Adrenal gland (tissue), 12 donors: ENCODE results near the gene EXD2. TPM values are rescaled to one million over a fixed set of nuclear protein-coding genes. Genes with fewer than 3 reads are reported as not detected.
"Not testable (repeated sequence)": the region's sequence is repeated elsewhere in the genome, so short reads cannot be mapped to it uniquely, and the experiment has no call there.

Source experiments
- DNase-seq, 7 donors: peaks; one replicate each; pipeline ENCODE4 v3.0.0-alpha.2; 2019 to 2020
- H3K27ac ChIP-seq, 5 donors: fragments of 200-600 bp; sonication (generic) in 4 of 5; 1 replicate in 3 of 5; 2 replicates in 2 of 5; pipeline versions ENCODE4 v1.5.1 to v1.8.0; 2016 to 2020; ENCODE audit warnings: mild to moderate bottlenecking in 1 of 5
- H3K27me3 ChIP-seq: fragments of 200-600 bp; 2 replicates; pipeline ENCODE4 v1.8.0; 2021
- H3K36me3 ChIP-seq, 2 donors: fragments of 200-600 bp; replicated peaks in 1 of 2; 1 replicate in 1 of 2; 2 replicates in 1 of 2; pipeline versions ENCODE4 v1.5.1 to v1.8.0; 2018 to 2022
- H3K4me1 ChIP-seq, 2 donors: fragments of 200-600 bp; replicated peaks in 1 of 2; 1 replicate in 1 of 2; 2 replicates in 1 of 2; pipeline versions ENCODE4 v1.5.1 to v1.8.0; 2018 to 2021
- H3K4me3 ChIP-seq, 4 donors: fragments of 200-600 bp; sonication (generic) in 3 of 4; one replicate each; pipeline ENCODE4 v1.5.1; 2016 to 2018
- H3K9me3 ChIP-seq, 3 donors: fragments of 200-600 bp; sonication (generic) in 1 of 3; replicated peaks in 1 of 3; 1 replicate in 2 of 3; 2 replicates in 1 of 3; pipeline versions ENCODE4 v1.5.1 to v1.8.0; 2016 to 2021
- CTCF ChIP-seq, 6 experiments: fragments of 450-650 bp in 4 of 6; fragments of 200-600 bp in 2 of 6; sonication (generic) in 1 of 6; IDR thresholded peaks; 1 replicate in 5 of 6; 2 replicates in 1 of 6; pipeline versions ENCODE4 v1.5.1 to v1.8.0; 2016 to 2021; ENCODE audit warnings: antibody characterized with exemption in 6 of 6, mild to moderate bottlenecking in 2 of 6, moderate library complexity in 1 of 6
- POLR2A ChIP-seq, 2 donors: fragments of 450-650 bp; IDR thresholded peaks; one replicate each; pipeline ENCODE4 v1.6.1; 2017; ENCODE audit warnings: antibody characterized with exemption in 2 of 2, mild to moderate bottlenecking in 2 of 2, moderate library complexity in 1 of 2
- WGBS, 4 donors: extraction: QIAGEN DNeasy Blood & Tissue Kit in 2 of 4; methylation state at CpG; one replicate each; pipeline versions ENCODE4 v1.1.5 to v1.1.7; 2013 to 2017; 5-methylcytosine and 5-hydroxymethylcytosine counted together
- intact Hi-C, 2 donors: fragments of 100-400 bp; cut with DNase I; formaldehyde crosslinking; loops; one replicate each; pipeline versions ENCODE4 v1.14.1 to v1.15.0; 2022 to 2023
- polyA plus RNA-seq, 3 donors: library from polyadenylated mRNA; stranded (reverse); fragments of 200-250 nt in 2 of 3; fragments of 350-450 nt in 1 of 3; fragmentation: Illumina TruSeq in 1 of 3; extraction: RNeasy Lipid Tissue Mini Kit (QIAGEN cat#74804) in 1 of 3; gene quantifications; one replicate each; pipeline ENCODE4 v1.2.3, GENCODE V29; 2013 to 2014
- total RNA-seq, 9 donors: library from RNA; depleted of rRNA in 4 of 9; stranded (reverse); fragments of >200 nt in 4 of 9; fragments of 120-200 nt in 1 of 9; fragmentation: NEBNext Ultra II Directional in 1 of 9; extraction: Animal tissue kit (Norgen Biotek cat#: 25700) in 1 of 9; gene quantifications; one replicate each; pipeline versions ENCODE4 v1.1.0 to v1.2.4, GENCODE V29; 2013 to 2023
- donor health status: healthy with polysubstance abuse.
- donor health status: Bipolar disorder and iron deficiency.
- donor health status: DM: yes; HTN: yes; CAD: no.
- donor health status: DM: no; HTN: no; CAD: no.
- donor health status: DM: no; HTN: no; CAD: no.
- donor health status: DM: yes; HTN: yes; CAD: no.

Gene EXD2
- total and polyA plus RNA-seq, 12 donors: 6.4 to 23.0 (median 15.6) TPM

- H3K27ac ChIP-seq: no peak overlapping the region
- no peak for DNase-seq
- H3K36me3 ChIP-seq: no peaks in the 10 kb centered on the region
- no peaks in the 10 kb centered on the region for H3K4me1 ChIP-seq
- H3K9me3 ChIP-seq: no peaks in the 10 kb centered on the region
- peaks cover 4% of the 10 kb centered on the region for H3K27me3 ChIP-seq
- no peak overlapping the region for H3K4me3 ChIP-seq
- intact Hi-C loops: no loop called here
- WGBS, 4 donors: 66 to 88% (median 81%) methylated on average over 1 of the region's 1 CpG
- no peak for TF ChIP-seq POLR2A (IDR thresholded peaks at IDR 0.05)
- TF ChIP-seq CTCF (IDR thresholded peaks at IDR 0.05): no peak
Measured at GRCh38 chr14:69161590-69161989, 29.7 kb upstream of the EXD2 start.

- H3K4me1 ChIP-seq, H3K9me3 ChIP-seq, DNase-seq, H3K27me3 ChIP-seq, H3K27ac ChIP-seq, intact Hi-C loops, H3K36me3 ChIP-seq, H3K4me3 ChIP-seq: not testable (repeated sequence)
- WGBS, 4 donors: 87 to 91% (median 89%) methylated on average over 2 of the region's 2 CpGs
Measured at GRCh38 chr14:69165787-69166186, 25.5 kb upstream of the EXD2 start.

GRCh38 chr14:69170839-69171238, 20.5 kb upstream of the EXD2 start:
- intact Hi-C loops: no loop called here

GRCh38 chr14:69171569-69171968, 19.7 kb upstream of the EXD2 start:
- Histone ChIP-seq H3K4me1 (no peaks in the 10 kb centered on the region), H3K9me3 (no peaks in the 10 kb centered on the region), H3K36me3 (no peaks in the 10 kb centered on the region), H3K4me3 (no peak overlapping the region), H3K27me3 (no peaks in the 10 kb centered on the region), H3K27ac (no peak overlapping the region)
- intact Hi-C loops: no loop called here
- DNase-seq: no peak
- TF ChIP-seq POLR2A (IDR thresholded peaks at IDR 0.05) (no peak), CTCF (IDR thresholded peaks at IDR 0.05) (no peak)
- WGBS, 4 donors: 89 to 94% (median 91%) methylated on average over 1 to 2 of the region's 2 CpGs

More at GRCh38 chr14:69170839-69171238, 20.5 kb upstream of the EXD2 start:
- Histone ChIP-seq H3K27ac (no peak overlapping the region), H3K27me3 (no peaks in the 10 kb centered on the region), H3K4me3 (no peak overlapping the region), H3K4me1 (no peaks in the 10 kb centered on the region), H3K9me3 (no peaks in the 10 kb centered on the region), H3K36me3 (no peaks in the 10 kb centered on the region)
- no peak for DNase-seq
- no peak for TF ChIP-seq POLR2A (IDR thresholded peaks at IDR 0.05)
- no peak for TF ChIP-seq CTCF (IDR thresholded peaks at IDR 0.05)
- WGBS, 4 donors: 75 to 95% (median 81%) methylated on average over 1 of the region's 1 CpG

- TF ChIP-seq CTCF (IDR thresholded peaks at IDR 0.05) (no peak), POLR2A (IDR thresholded peaks at IDR 0.05) (no peak)
- no peak for DNase-seq
- no peak overlapping the region for H3K27ac ChIP-seq
Measured at GRCh38 chr14:69175130-69175529, 16.2 kb upstream of the EXD2 start.

More at GRCh38 chr14:69175130-69175529, 16.2 kb upstream of the EXD2 start:
- Histone ChIP-seq H3K36me3 (no peaks in the 10 kb centered on the region), H3K4me1 (no peaks in the 10 kb centered on the region), H3K9me3 (no peaks in the 10 kb centered on the region), H3K27me3 (no peaks in the 10 kb centered on the region), H3K4me3 (no peak overlapping the region)
- intact Hi-C loops: no loop called here
